ENCODE measurements around the gene DTX3.

DNA sequence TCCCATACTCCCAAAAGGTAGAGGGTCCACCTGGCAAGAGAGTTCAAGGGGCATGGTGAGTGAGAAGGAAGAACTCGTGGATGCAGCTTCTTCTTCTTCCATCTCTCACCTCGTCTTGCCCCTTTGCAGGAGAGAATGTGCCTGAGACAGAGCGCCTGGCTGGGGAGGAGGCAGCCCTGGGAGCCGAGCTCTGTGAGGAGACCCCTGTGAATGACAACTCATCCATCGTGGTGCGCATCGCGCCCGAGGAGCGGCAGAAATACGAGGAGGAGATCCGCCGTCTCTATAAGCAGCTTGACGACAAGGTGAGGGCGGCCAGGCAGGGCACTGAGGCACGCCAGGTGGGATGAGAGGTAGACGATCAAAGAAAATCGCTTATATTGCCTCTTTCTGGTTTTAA lies 34.8 kb upstream of the DTX3 start:
- TF ChIP-seq, protein P1, sequence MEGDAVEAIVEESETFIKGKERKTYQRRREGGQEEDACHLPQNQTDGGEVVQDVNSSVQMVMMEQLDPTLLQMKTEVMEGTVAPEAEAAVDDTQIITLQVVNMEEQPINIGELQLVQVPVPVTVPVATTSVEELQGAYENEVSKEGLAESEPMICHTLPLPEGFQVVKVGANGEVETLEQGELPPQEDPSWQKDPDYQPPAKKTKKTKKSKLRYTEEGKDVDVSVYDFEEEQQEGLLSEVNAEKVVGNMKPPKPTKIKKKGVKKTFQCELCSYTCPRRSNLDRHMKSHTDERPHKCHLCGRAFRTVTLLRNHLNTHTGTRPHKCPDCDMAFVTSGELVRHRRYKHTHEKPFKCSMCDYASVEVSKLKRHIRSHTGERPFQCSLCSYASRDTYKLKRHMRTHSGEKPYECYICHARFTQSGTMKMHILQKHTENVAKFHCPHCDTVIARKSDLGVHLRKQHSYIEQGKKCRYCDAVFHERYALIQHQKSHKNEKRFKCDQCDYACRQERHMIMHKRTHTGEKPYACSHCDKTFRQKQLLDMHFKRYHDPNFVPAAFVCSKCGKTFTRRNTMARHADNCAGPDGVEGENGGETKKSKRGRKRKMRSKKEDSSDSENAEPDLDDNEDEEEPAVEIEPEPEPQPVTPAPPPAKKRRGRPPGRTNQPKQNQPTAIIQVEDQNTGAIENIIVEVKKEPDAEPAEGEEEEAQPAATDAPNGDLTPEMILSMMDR (IDR thresholded peaks at IDR 0.05), result no peak
- no peak for TF ChIP-seq POLR2A (IDR thresholded peaks at IDR 0.05)
